Vagina (tissue), 2 donors: Measurements from ENCODE around the gene STAMBP.

Source experiments
- CTCF ChIP-seq, 3 experiments: fragments of 450-650 bp in 2 of 3; fragments of 200-600 bp in 1 of 3; sonication (generic) in 1 of 3; IDR thresholded peaks; one replicate each; pipeline ENCODE4 v1.5.1; 2017 to 2019; ENCODE audit warnings: antibody characterized with exemption in 3 of 3, mild to moderate bottlenecking in 2 of 3, moderate library complexity in 2 of 3
- POLR2A ChIP-seq, 2 donors: fragments of 450-650 bp; IDR thresholded peaks; one replicate each; pipeline ENCODE4 v1.6.1; 2017; ENCODE audit warnings: antibody characterized with exemption in 2 of 2, mild to moderate bottlenecking in 2 of 2, moderate library complexity in 2 of 2
- POLR2AphosphoS5 ChIP-seq, 2 donors: sonication (generic); formaldehyde crosslinking; IDR thresholded peaks; one replicate each; pipeline ENCODE4 v1.9.0; 2017; ENCODE audit warnings: antibody characterized with exemption in 2 of 2, mild to moderate bottlenecking in 2 of 2, low read depth in 1 of 2; ENCODE audit not compliant: insufficient read depth in 1 of 2

GRCh38 chr2:73917696-73918207 is 89.0 kb downstream of the STAMBP start:
- TF ChIP-seq POLR2AphosphoS5 (IDR thresholded peaks at IDR 0.05; ENCODE audit: insufficient read depth in 1 of 2, low read depth in 1 of 2) (peak in 1 of 2 donors; percentile 22), CTCF (IDR thresholded peaks at IDR 0.05) (no peak), POLR2A (IDR thresholded peaks at IDR 0.05) (no peak)
